Iris pigment epithelial cell (primary cell): Measurements from ENCODE around the gene MAP1B.
"Not testable (repeated sequence)": the region's sequence is repeated elsewhere in the genome, so short reads cannot be mapped to it uniquely, and the experiment has no call there.

ENCODE experiments used
- DNase-seq: peaks from one replicate; pipeline ENCODE4 v3.0.0-alpha.2; 2011; ENCODE audit warnings: low read depth

Gene MAP1B

GRCh38 chr5:72161951-72162350 lies 54.7 kb downstream of the MAP1B start:
- no peak for DNase-seq

DNA sequence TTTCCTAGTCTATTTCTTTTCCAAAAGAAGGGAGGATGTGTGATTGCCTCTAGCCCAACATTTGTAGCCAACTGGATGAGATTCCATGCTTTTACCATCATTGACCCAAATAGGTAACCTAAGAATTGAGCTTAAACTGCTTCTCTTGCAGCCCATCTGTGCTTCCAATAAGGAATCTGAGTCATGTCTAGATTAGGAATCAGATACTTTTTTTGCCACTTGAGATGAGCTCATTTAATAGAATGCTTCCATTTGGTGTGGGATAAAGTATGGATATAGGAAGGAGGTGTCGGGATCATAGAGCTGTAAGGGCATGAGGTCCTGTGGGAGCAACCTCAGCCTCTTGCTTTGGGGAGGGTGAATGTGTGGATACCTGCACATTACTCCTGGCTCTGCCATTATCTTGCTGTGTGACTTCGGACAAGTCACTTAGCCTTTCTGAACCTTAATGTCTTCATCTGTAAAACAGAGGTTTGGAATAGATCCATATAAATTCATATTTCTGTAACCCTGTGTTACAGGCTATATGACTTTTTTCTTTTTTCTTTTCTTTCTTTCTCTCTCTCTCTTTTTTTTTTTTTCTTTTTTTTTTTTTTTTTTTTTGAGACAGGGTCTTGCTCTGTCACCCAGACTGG lies 56.2 kb downstream of the MAP1B start:
- no peak for DNase-seq

DNA sequence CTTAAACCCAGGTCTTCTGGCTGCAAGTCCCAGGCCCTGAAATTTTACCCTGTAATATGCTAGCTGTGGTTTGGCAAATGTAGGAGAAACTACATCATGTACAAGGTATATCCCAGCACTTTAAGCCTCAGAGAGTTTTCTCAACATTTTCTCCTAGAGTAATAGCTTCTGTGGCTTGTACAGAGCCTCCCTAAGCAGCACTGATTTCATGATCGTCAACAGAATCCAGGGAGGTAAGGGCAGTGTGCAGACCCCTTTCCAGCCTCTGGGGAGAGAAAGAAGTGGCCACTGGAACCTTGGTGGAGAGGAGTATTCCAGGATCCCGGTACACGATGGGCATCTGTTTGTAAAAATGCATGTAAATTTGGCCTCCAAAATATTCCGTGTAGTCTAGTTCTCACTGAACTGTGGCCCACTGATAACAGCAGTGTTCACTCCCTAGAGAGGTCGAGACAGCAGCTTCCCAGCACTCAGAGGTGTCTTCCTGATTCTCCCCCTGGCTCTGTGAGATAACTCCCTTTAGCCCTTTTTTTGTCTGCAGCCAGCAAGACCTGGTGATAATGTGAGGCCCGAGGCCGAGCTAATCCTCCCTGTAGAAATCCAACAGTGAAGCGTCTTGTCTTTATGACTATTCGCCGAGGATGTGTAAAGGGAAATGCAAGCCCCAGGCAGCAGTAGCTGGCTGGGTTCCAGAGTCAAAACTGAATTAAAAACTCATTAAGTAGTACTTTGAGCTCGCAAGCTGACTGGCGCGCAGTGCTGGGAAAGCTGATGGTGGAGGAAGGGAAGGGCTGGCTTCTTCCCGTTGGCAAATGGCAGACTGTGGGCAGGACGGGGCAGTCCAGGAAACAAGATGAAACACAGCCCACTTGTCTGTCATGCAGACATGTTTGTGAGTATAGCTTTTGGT lies 59.0 kb downstream of the MAP1B start:
- DNase-seq: peak; percentile 47

DNA sequence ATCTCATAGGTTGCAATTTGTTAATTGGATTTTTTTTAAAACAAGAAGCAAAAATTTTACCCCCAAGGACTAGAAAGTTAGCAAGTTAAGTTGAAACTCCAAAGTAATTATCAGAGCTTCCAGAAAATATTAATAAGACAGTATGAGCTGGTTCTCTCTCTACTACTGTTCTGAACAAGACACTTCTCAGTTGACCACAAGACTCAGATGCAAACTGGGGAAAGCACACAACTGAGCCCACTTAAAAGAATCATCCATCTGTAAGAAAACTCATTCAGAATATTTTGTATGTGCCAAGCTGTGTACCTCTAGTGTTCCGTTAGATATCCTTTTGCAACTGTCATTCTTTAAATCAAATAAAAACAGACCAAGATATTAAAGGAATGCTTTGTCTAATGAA lies 60.0 kb downstream of the MAP1B start:
- no peak for DNase-seq

DNA sequence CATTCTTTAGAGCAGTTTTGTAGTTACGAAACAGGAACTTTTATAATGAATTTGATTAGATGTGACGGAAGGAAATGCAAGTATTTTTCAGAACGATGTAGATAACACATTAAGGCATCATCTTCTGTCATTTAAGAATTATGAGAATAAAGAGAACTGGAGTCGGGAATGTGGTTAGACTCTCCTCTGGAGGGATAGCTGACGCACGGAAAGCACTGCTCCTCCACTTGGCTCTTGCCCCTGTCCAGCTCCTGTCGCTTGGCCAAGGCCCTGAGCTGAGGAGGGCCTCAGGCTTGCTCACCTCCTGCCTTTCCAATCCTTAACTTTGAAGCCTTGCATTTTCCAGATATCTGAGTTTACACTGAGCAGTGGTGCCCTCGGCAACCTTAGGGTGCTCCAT lies 60.5 kb downstream of the MAP1B start:
- DNase-seq: no peak

GRCh38 chr5:72170101-72170500 lies 62.8 kb downstream of the MAP1B start:
- DNase-seq: no peak

DNA sequence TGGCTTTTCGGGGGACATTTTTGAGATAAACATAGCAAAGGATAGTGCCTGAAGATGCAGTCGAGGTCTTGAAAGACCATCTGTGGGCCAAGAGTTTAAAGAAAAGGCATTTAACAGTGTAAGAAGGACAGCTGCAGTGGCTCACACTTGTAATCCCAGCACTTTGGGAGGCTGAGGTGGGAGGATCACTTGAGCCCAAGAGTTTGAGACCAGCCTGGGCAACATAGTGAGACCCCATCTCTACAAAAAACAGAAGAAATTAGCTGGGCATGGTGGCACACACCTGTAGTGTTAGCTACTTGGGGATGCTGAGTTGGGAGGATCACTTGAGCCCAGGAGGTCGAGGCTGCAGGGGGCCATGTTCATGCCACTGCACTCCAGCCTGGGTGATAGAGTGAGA lies 63.9 kb downstream of the MAP1B start:
- DNase-seq: not testable (repeated sequence)

DNA sequence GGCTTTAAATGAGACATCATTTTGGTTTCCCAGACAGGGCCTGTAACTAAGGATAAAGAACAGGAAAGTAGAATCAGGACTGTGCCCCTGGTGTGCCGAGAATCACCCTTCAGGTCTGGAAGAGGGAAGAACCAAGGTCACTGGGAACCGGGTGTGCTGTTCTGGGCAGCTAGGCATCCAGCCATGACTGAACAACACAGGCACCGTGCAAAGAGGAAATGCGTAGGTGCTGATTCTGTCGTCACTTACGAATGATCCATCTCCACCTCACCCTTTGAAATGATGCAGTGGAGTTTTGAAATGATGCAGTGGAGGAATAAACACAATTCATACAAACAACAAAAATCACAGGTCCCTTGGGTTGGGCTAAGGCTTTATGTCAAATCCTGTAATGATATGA lies 64.4 kb downstream of the MAP1B start:
- DNase-seq: no peak

GRCh38 chr5:72172786-72173185 lies 65.5 kb downstream of the MAP1B start:
- no peak for DNase-seq

DNA sequence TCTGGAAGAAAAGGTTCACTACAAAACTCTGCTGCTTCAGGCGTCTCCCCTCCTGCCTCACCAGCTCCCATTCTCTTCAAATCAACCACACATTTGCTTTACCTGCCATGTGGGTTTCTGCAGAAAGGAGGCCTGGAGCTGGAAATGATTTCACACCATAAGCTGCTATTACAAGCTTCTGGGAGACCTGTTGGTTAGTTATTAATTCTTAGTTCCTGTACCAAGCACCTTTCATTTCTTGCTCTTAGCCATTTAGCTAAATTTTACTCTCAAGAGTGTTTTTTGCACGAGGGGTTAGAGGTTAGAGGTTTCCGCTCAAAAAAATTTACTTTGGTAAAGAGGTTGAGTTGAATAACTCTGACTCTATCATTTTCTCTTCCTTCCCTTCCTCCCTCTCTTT lies 70.3 kb downstream of the MAP1B start:
- DNase-seq: no peak

GRCh38 chr5:72179028-72179815 lies 71.9 kb downstream of the MAP1B start:
- DNase-seq: peak; percentile 90

GRCh38 chr5:72179816-72180440 lies 72.7 kb downstream of the MAP1B start:
- no peak for DNase-seq

DNA sequence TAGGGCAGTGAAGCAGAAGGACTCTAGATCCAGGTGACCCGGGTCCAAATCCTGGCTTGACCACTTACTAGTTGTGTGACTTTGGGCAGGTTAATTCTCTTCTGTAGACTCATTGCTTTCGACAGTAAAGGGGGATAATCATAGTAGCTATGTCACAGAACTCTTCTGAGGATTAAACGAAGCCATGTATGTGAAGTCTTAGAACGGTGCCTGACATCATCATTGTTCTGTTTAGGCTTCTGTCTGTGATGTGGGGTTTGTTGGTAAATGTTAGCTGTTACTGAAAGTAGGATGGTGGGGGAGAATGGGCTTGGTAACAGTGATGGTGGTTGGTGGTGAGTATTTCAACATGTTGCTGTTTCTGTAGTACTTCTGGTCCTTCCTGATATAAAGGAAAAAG lies 73.7 kb downstream of the MAP1B start:
- no peak for DNase-seq

- no peak for DNase-seq
Observed at GRCh38 chr5:72182686-72183085, 75.4 kb downstream of the MAP1B start.

- DNase-seq: no peak
Observed at GRCh38 chr5:72183101-72183520, 75.8 kb downstream of the MAP1B start.

GRCh38 chr5:72184408-72184807 lies 77.1 kb downstream of the MAP1B start:
- no peak for DNase-seq

- DNase-seq: no peak
Observed at GRCh38 chr5:72185496-72186329, 78.4 kb downstream of the MAP1B start.

- no peak for DNase-seq
Observed at GRCh38 chr5:72187388-72188075, 80.3 kb downstream of the MAP1B start.

DNA sequence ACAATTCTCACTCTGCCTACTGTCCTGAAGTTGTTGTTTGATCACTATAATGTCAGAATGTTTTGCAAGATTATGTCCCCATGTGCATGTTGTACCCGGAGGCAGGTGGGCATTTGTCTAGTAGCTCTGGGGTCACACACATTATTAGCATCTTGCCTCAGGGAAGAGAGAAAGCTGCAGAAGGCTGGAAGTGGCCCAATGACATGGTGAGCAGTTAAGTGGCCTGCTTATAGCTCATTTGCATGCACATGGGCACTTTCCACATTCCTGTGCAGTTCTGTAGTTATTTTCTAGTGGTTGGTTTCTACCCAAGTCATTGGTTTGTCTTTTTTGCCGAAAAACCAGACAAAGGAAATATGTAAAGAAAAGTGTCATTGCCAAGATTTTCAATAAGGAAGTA lies 80.9 kb downstream of the MAP1B start:
- DNase-seq: no peak

DNA sequence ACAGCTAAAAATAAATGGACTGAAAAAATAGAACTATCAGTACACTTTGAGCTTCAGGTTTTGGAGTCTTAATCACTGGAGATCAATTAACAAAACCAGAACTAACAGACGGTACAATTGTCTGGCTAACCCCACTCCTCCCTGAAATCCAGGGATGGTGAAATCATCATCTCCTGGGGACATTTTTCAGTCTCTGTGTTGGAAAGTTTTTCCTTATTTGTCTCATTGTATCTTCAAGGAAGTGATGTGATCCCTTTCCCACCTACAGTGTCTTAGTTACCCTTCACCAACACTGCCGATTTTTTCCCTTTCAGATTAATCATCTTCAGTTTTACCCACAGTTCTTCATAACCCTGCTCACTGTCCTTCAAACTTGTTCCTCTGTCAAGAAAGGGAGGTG lies 81.9 kb downstream of the MAP1B start:
- DNase-seq: no peak

DNA sequence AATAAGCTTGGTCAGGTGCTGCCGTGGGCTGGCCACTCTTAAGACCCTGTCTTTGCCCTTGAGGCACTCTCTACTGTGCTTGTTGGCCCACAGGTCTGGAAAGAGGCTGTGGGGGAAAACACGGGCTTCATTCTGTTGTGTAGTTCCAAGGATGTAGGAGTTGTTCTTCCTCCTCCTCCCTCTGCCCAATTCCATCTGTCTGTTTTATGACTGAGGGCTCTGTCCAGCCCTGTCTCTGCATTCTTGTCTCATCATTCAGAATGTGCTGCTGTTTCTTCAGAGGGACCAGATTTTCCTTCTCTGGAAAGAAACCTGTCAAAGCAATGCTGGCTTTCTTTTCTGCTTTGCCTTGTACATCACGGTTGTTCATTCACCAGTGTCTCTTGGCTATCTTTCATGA lies 84.1 kb downstream of the MAP1B start:
- DNase-seq: no peak
